Spinal cord (tissue), 10 donors: ENCODE data around the gene AGBL1. TPM values are rescaled to one million over a fixed set of nuclear protein-coding genes. Genes with fewer than 3 reads are reported as not detected.

ENCODE experiments used
- DNase-seq, 6 donors: peaks; one replicate each; pipeline versions ENCODE4 v3.0.0 to v3.0.0-alpha.2; 2013 to 2015; ENCODE audit warnings: low spot score in 6 of 6, low read depth in 4 of 6
- H3K27ac ChIP-seq: one replicate; pipeline ENCODE4 v1.5.1; 2013; ENCODE audit warnings: low read depth, low read length, control low read depth
- H3K27me3 ChIP-seq: one replicate; pipeline ENCODE4 v1.6.1; 2013; ENCODE audit warnings: low read length; ENCODE audit not compliant: control insufficient read depth, insufficient read depth
- H3K36me3 ChIP-seq: one replicate; pipeline ENCODE4 v1.6.1; 2013; ENCODE audit warnings: low read length; ENCODE audit not compliant: control insufficient read depth, insufficient read depth
- H3K4me1 ChIP-seq: one replicate; pipeline ENCODE4 v1.6.1; 2013; ENCODE audit warnings: low read length; ENCODE audit not compliant: control insufficient read depth, insufficient read depth
- H3K4me3 ChIP-seq: one replicate; pipeline ENCODE4 v1.5.1; 2013; ENCODE audit warnings: low read depth, low read length, control low read depth
- H3K9me3 ChIP-seq: one replicate; pipeline ENCODE4 v1.6.1; 2013; ENCODE audit warnings: low read length; ENCODE audit not compliant: control insufficient read depth, insufficient read depth
- WGBS: methylation state at CpG from one replicate; pipeline ENCODE4 v1.1.5; 2013; ENCODE audit warnings: missing lambda C conversion rate; ENCODE audit not compliant: insufficient coverage; 5-methylcytosine and 5-hydroxymethylcytosine counted together
- polyA plus RNA-seq, 2 donors: library from polyadenylated mRNA; unstranded; fragments of 120-200 nt; gene quantifications; one replicate each; pipeline ENCODE4 v1.2.1, GENCODE V29; 2013; ENCODE audit not compliant: insufficient read length in 2 of 2
- total RNA-seq, 2 donors: library from RNA; depleted of rRNA in 1 of 2; stranded (reverse); fragments of 120-200 nt in 1 of 2; fragments of >200 nt in 1 of 2; gene quantifications; one replicate each; pipeline versions ENCODE4 v1.2.3 to v1.2.4, GENCODE V29; 2013 to 2014
- donor health status: healthy.

Gene AGBL1
- total and polyA plus RNA-seq, 4 donors, result 0.33 to 1.1 (median 0.45) TPM

DNA sequence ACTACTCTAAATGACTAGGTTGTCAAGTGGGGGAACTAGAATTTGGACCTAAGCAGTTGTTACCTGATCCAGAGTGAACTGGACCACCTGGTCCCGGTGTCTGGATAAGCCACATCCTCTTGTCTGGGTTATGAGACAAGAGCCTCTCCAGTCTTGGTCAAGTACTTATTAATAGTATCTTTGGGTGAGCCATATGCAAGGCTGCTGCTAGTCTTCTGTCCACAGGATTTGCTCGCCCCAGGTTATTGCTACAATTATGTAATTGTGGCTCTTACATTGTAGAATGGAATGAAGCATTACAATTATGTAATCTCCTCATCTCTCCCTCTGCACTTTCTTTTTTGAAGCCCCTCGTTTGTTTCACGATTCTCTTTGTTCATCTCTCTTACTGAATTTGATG lies 24.0 kb upstream of the AGBL1 start:
- WGBS, result 82% methylated on average over 3 of the region's 4 CpGs
- no peak overlapping the region for H3K27ac ChIP-seq
- no peaks in the 10 kb centered on the region for H3K4me1 ChIP-seq
- no peaks in the 10 kb centered on the region for H3K9me3 ChIP-seq
- no peak overlapping the region for H3K4me3 ChIP-seq
- no peaks in the 10 kb centered on the region for H3K27me3 ChIP-seq
- DNase-seq, result no peak
- H3K36me3 ChIP-seq, result no peaks in the 10 kb centered on the region

DNA sequence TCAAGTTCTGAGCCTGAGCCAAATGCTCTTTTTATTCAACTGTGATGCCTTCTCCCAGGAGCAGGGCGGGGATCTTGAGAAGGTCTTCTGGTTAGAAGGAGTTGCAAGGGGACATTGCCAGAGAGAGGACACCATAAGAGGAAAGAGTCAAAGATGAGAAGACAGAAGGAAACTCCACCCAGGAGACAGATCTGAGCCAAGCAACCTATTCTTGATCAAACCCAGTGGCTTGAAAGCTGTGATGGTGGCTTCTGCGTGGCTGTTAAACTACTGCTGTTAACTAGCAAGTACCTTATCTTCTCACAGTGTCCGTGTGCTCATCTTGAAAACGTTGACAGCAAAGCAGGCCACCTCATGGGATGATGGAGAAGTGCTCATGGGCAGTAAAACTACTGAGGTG lies 19.8 kb upstream of the AGBL1 start:
- Histone ChIP-seq H3K4me1 (peaks cover 6% of the 10 kb centered on the region), H3K36me3 (no peaks in the 10 kb centered on the region), H3K27me3 (no peaks in the 10 kb centered on the region), H3K27ac (no peak overlapping the region), H3K9me3 (no peaks in the 10 kb centered on the region), H3K4me3 (no peak overlapping the region)
- WGBS, result 86% methylated on average over 1 of the region's 4 CpGs
- DNase-seq, result no peak

DNA sequence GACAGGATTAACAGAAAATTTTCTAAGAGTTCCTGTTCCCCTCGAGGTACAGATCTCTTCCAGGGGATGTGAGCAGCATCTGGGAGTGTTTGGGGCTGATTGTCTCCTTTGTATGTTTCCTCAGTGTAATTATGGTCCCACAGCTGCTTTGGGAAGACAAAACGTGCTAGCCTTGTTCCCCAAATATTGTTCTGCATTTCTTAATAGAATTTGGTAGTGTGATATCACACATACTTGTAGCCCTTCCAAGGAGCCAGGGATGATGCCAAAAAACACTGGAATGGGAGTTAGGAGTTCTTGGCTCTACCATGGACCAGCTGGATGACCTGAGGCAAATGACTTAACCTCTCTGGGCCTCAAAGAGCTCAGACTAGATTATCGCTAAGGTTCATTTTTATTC lies 19.0 kb upstream of the AGBL1 start:
- peaks cover 6% of the 10 kb centered on the region for H3K4me1 ChIP-seq
- WGBS, result 80% methylated on average over 1 of the region's 3 CpGs
- DNase-seq, result no peak

DNA sequence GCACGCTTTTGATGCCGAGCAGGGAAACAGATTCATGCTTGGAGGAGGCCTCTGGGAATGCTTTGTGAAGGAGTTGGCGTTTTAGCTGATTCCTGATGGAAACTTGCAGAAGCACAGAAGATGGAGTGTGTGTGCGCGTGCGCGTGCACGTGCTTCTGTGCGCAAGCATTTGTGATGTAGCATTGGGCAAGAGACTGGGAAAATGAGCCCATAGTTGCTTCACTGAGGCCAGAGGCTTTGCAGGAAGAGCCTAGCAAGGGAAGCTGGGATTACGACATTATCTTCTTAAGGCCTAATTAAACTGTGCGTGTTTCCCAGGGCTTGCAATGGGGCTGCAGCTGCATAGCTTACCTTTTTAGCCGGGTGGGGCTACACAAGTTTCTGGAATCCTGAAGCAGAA lies 18.1 kb upstream of the AGBL1 start:
- no peaks in the 10 kb centered on the region for H3K27me3 ChIP-seq
- no peaks in the 10 kb centered on the region for H3K36me3 ChIP-seq
- WGBS, result 88% methylated on average over 12 of the region's 12 CpGs
- DNase-seq, result no peak
- no peaks in the 10 kb centered on the region for H3K9me3 ChIP-seq
- no peak overlapping the region for H3K4me3 ChIP-seq
- H3K27ac ChIP-seq, result no peak overlapping the region
- H3K4me1 ChIP-seq, result peaks cover 6% of the 10 kb centered on the region

More for the DNA sequence above, 19.0 kb upstream of the AGBL1 start:
- Histone ChIP-seq H3K27ac (no peak overlapping the region), H3K4me3 (no peak overlapping the region), H3K9me3 (no peaks in the 10 kb centered on the region), H3K36me3 (no peaks in the 10 kb centered on the region), H3K27me3 (no peaks in the 10 kb centered on the region)

DNA sequence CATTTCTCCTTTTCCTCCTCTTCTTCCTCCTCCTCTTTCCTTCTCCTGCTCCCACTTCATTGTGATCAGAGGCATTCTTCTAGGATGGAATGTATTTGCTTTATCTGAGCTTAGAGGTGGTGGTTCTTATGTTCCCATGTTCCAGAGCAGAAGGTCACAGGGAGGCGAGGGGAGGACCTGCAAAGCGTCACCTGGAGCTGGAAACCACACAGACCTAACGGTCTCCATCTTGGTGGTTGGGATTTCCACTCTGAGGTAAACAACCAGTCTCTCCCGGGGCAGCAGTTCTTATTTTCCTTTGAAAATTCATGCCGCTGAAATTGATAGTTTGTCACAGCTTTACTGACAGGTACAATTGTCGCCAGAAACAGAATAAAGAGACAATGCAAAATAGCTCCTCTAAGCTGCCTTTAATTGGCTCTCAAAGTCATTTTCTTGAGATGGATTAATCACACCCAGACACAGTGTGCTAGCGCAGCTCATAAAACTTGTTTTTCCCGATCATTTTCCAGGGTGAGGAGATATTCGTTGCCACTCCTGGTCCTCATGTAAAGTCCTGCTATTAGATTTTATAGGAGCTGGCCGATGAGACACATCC lies 16.9 kb upstream of the AGBL1 start:
- Histone ChIP-seq H3K27me3 (no peaks in the 10 kb centered on the region), H3K27ac (no peak overlapping the region), H3K4me1 (peaks cover 6% of the 10 kb centered on the region), H3K36me3 (no peaks in the 10 kb centered on the region), H3K4me3 (no peak overlapping the region), H3K9me3 (peaks cover 3% of the 10 kb centered on the region)
- WGBS, result 59% methylated on average over 9 of the region's 10 CpGs
- no peak for DNase-seq

DNA sequence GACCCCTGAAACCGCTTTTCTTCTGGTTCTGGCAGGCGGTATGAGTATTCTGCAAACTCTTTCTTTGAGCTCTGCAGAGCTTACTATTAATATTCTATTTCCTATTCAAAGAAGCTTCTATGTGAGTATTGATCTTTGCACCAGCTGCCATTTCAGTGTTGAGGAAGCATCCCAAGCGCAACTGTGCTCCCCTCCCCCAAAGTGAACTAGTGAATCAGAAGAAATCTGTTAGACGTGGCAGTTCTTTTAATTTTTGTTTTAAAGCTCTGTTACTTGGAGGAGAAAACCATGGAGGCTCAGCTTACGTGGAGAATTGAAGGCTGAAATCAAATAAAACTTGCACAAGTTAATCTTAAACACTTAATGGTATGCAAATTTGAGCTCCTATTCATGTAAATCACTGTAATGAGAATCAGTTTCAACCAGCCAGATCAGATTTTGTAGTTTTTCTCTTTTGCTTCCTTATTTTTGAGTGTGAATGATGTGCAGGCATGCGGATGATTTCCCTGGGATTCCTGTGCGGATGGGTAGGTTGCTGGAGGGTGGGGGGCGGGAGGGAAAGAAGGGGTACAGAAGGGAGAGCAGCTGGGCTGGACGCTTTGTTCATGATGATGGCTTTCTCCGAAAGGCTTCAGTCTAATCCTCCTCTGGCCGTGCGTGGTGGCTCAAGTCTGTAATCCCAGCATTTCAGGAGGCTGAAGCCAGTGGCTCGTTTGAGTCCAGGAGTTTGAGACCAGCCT lies 16.1 kb upstream of the AGBL1 start:
- no peaks in the 10 kb centered on the region for H3K27me3 ChIP-seq
- WGBS, result 37% methylated on average over 8 of the region's 13 CpGs
- DNase-seq, result peak in 2 of 6 donors; percentile 60 to 71
- peaks cover 3% of the 10 kb centered on the region for H3K9me3 ChIP-seq
- peaks cover 6% of the 10 kb centered on the region for H3K4me1 ChIP-seq
- no peaks in the 10 kb centered on the region for H3K36me3 ChIP-seq
- H3K27ac ChIP-seq, result no peak overlapping the region
- no peak overlapping the region for H3K4me3 ChIP-seq

DNA sequence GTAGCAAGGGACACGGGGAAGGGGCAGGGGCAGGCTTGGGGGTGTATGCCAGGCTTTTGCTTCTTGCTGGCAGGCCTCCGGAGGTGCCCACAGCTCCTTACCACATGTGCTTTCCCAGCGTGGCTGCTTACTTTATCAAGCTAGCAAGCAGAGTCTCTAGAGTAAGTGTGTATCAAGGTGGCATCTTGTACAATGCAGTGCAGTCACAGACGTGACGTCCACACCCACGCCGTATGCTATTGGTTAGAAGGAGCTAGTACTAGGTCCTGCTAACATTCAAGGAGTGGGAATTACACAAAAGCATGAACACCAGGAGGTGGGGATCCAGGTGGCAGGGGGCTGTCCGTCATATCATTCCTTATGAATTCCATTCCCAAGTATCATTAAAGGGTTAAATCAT lies 15.3 kb upstream of the AGBL1 start:
- DNase-seq, result no peak
- peaks cover 3% of the 10 kb centered on the region for H3K9me3 ChIP-seq
- H3K27me3 ChIP-seq, result no peaks in the 10 kb centered on the region
- no peak overlapping the region for H3K27ac ChIP-seq
- 87% methylated on average over 4 of the region's 8 CpGs for WGBS
- H3K4me3 ChIP-seq, result no peak overlapping the region
- no peaks in the 10 kb centered on the region for H3K36me3 ChIP-seq
- H3K4me1 ChIP-seq, result peaks cover 6% of the 10 kb centered on the region

DNA sequence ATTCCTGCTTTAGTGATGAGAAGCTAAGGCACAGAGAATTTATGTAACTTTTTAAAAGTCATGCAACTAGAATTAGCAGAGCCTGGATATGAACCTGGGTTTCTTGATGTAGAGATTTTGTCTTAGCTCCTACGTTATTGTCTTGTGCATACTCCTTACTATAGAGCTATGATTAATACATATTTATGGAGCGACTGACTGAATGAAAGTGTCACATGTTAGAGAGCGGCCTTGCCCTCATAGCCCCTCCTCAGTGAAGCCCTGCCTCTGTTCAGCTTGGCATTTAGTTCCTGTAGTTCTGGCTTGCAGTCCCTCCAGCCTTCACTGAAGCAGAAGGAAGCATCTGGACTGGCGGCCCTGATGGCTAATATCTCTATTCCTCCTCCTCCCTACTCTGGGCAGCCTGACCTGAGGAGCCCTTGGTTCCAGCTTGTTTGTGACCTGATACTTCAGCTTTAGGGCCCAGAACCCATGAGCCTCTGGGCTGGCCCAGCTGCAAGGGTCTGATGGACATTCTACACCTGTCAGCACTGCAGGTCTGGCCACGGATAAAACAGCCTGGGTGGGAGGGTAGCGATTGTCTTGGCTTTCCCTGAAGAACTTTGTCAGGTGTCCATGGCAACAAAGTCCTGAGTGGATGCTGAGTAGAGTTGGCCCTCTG lies 13.4 kb upstream of the AGBL1 start:
- H3K27ac ChIP-seq, result no peak overlapping the region
- H3K27me3 ChIP-seq, result no peaks in the 10 kb centered on the region
- WGBS, result 78% methylated on average over 4 of the region's 6 CpGs
- no peak for DNase-seq
- peaks cover 6% of the 10 kb centered on the region for H3K4me1 ChIP-seq
- H3K4me3 ChIP-seq, result no peak overlapping the region
- H3K36me3 ChIP-seq, result no peaks in the 10 kb centered on the region
- peaks cover 3% of the 10 kb centered on the region for H3K9me3 ChIP-seq

DNA sequence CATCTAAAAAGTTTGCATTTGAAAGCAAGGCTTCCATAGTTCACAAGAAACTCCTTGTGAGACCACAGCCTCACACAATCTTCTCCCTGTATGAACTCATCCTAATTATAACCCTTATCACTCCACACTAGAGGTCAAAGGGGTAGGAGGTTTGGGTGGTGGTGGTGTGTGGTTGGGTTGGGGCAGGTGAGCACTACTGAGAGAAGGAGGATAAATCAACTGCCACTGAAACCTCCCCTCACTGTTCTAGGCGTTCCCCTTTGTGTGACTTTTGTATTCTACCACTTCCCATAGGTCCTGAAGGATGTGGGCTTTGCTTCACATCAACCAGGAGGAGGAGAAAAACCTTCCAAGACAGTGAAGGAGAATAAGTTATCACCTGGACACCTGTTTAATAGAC lies 6.4 kb upstream of the AGBL1 start:
- H3K27me3 ChIP-seq, result no peaks in the 10 kb centered on the region
- H3K36me3 ChIP-seq, result no peaks in the 10 kb centered on the region
- no peaks in the 10 kb centered on the region for H3K9me3 ChIP-seq
- no peak overlapping the region for H3K27ac ChIP-seq
- no peaks in the 10 kb centered on the region for H3K4me1 ChIP-seq
- no peak overlapping the region for H3K4me3 ChIP-seq
- WGBS, result no CpG with 5 or more reads among the region's 1 CpG
- no peak for DNase-seq

DNA sequence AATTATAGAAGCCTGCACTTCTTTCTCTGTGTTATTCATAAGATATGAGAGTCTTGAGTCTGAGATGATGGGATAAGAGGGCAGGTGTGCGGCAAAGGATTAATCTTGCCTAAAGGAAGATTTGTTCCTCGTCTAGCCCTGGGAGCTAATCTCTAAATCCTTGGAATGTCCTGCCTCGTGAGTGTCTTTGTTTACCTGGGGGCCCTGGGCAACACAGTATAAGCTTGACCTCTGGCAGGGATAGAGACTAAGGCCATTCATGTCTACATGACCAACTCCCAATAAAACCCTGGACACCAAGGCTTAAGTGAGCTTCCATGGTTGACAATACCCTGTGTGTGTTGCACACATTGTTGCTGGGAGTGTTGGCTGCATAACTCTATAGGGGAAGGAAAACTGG lies 3.2 kb upstream of the AGBL1 start:
- Histone ChIP-seq H3K27ac (no peak overlapping the region), H3K27me3 (no peaks in the 10 kb centered on the region), H3K9me3 (no peaks in the 10 kb centered on the region), H3K4me3 (no peak overlapping the region), H3K36me3 (no peaks in the 10 kb centered on the region), H3K4me1 (no peaks in the 10 kb centered on the region)
- no peak for DNase-seq
- WGBS, result 87% methylated on average over 3 of the region's 3 CpGs
